Measurements from ENCODE around the gene KCNQ1.

- TF ChIP-seq CTCF (IDR thresholded peaks at IDR 0.05) (no peak), POLR2AphosphoS5 (IDR thresholded peaks at IDR 0.05) (no peak), POLR2A (IDR thresholded peaks at IDR 0.05) (no peak)
Observed at GRCh38 chr11:2881981-2882375, 437.2 kb downstream of the KCNQ1 start.

Measured in upper lobe of left lung (tissue), 4 donors.